Karpas-422 (cell line): Measurements from ENCODE around the gene RADIL. TPM values are rescaled to one million over a fixed set of nuclear protein-coding genes. Genes with fewer than 3 reads are reported as not detected.
A peak's percentile ranks its signal among the peaks of the same experiment; 100 is the strongest.

Experiments
- DNase-seq: peaks from one replicate; pipeline ENCODE4 v3.0.0-alpha.2; 2015
- H2AFZ ChIP-seq: fragments of 200-600 bp; sonication (generic); 2 replicates; pipeline ENCODE4 v1.6.1; 2014; ENCODE audit warnings: antibody characterized with exemption, low read length, mixed read lengths
- H3K27ac ChIP-seq: fragments of 200-600 bp; sonication (generic); 2 replicates; pipeline ENCODE4 v1.5.1; 2014; ENCODE audit warnings: mild to moderate bottlenecking, low read length, moderate library complexity
- H3K27me3 ChIP-seq: fragments of 200-600 bp; sonication (generic); 2 replicates; pipeline ENCODE4 v1.6.1; 2014; ENCODE audit warnings: low read length, mixed read lengths
- H3K36me3 ChIP-seq: fragments of 200-600 bp; sonication (generic); 2 replicates; pipeline ENCODE4 v1.6.1; 2014; ENCODE audit warnings: low read length, mixed read lengths; ENCODE audit not compliant: insufficient read depth
- H3K4me1 ChIP-seq: fragments of 200-600 bp; sonication (generic); 2 replicates; pipeline ENCODE4 v1.6.1; 2014; ENCODE audit warnings: mild to moderate bottlenecking, low read length, mixed read lengths
- H3K4me2 ChIP-seq: fragments of 200-600 bp; sonication (generic); 2 replicates; pipeline ENCODE4 v1.6.1; 2014; ENCODE audit warnings: low read length, low read depth, mild to moderate bottlenecking; ENCODE audit not compliant: poor library complexity, severe bottlenecking
- H3K4me3 ChIP-seq: fragments of 200-600 bp; sonication (generic); 2 replicates; pipeline ENCODE4 v1.5.1; 2014; ENCODE audit warnings: mild to moderate bottlenecking, antibody characterized with exemption, low read length, mixed read lengths
- H3K79me2 ChIP-seq: fragments of 200-600 bp; sonication (generic); 2 replicates; pipeline ENCODE4 v1.6.1; 2014; ENCODE audit warnings: mild to moderate bottlenecking, low read length, mixed read lengths
- H3K9ac ChIP-seq: fragments of 200-600 bp; sonication (generic); 2 replicates; pipeline ENCODE4 v1.6.0; 2014; ENCODE audit warnings: low read length
- H3K9me2 ChIP-seq: fragments of 200-600 bp; sonication (generic), shearing (Covaris generic); replicated peaks from 2 replicates; pipeline ENCODE4 v1.6.0; 2014; ENCODE audit warnings: mild to moderate bottlenecking, low read length, moderate library complexity; ENCODE audit not compliant: insufficient read depth
- H3K9me3 ChIP-seq: fragments of 300-700, 200-600 bp; sonication (generic); 2 replicates; pipeline ENCODE4 v1.6.1; 2014; ENCODE audit warnings: low read length, mixed read lengths
- H4K20me1 ChIP-seq: fragments of 200-600 bp; sonication (generic); 2 replicates; pipeline ENCODE4 v1.6.1; 2014; ENCODE audit warnings: mild to moderate bottlenecking, antibody characterized with exemption, low read length, low read depth; ENCODE audit not compliant: insufficient read depth
- total RNA-seq: library from RNA; depleted of rRNA; stranded (reverse); fragments of >200 nt; shearing (Covaris generic); gene quantifications from 2 replicates; pipeline ENCODE4 v1.2.3, GENCODE V29; 2014; ENCODE audit warnings: low replicate concordance

Gene RADIL
- total RNA-seq, 1 experiment from 2014 or later: not detected

GRCh38 chr7:4779118-4779517 is 104.4 kb downstream of the RADIL start:
- Histone ChIP-seq H3K4me2 (no peak overlapping the region), H3K36me3 (no peaks in the 10 kb centered on the region), H3K79me2 (peaks cover 29% of the 10 kb centered on the region), H2AFZ (no peak overlapping the region), H3K27me3 (no peaks in the 10 kb centered on the region), H3K27ac (no peak overlapping the region), H3K4me1 (peaks cover 18% of the 10 kb centered on the region), H3K9ac (no peak overlapping the region), H3K9me3 (no peaks in the 10 kb centered on the region), H4K20me1 (peaks cover 8% of the 10 kb centered on the region; the same call in 1 of the 2 replicates), H3K9me2 (no peaks in the 10 kb centered on the region), H3K4me3 (no peak overlapping the region)
- no peak for DNase-seq

GRCh38 chr7:4775848-4776623 is 107.5 kb downstream of the RADIL start:
- Histone ChIP-seq H3K4me3 (peak overlapping the region; percentile 97), H3K4me1 (peaks cover 29% of the 10 kb centered on the region), H4K20me1 (peaks cover 8% of the 10 kb centered on the region; the same call in 1 of the 2 replicates), H3K9me3 (no peaks in the 10 kb centered on the region), H3K27ac (no peak overlapping the region), H3K27me3 (no peaks in the 10 kb centered on the region), H3K79me2 (peaks cover 29% of the 10 kb centered on the region), H3K9me2 (no peaks in the 10 kb centered on the region), H3K4me2 (peak overlapping the region; percentile 95), H3K9ac (peak overlapping the region; percentile 82), H2AFZ (no peak overlapping the region), H3K36me3 (no peaks in the 10 kb centered on the region)
- DNase-seq: peak; percentile 49

DNA sequence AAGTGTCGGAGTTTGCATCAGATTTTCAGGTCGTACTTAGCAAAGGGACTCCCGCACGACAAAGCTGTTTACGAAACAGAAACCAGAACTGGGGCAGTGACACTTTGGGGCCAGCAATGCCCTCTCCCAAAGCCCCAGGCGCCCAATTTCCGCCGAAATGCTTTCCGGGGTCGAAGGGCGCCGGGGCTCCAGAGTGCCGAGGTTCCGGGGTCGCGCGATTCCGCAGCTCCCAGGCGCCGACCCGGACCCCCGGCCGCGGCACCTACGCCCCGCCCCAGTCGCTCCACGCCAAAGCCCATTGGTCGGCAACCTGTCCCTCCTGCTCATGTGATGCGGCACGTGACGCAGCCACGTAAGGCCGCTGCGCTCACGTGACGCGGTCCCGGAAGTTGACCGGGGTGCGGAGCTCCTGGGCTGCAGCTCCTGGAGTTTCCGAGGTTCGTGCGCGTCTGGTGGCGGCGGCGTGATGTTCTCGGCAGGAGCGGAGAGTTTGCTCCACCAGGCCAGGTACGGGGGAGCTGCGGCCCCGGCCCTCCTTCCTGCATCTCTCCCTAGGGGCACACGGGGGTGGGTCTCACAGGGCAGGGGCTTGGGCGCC is 108.2 kb downstream of the RADIL start, which contains the start of gene AP5Z1:
AP5Z1 (plus strand) TSS at position 374 of the 598 bp plus-strand sequence; CDS start at position 467, 93 bp downstream.
- peak within 1 kb of the TSS; percentile 74 for H3K27ac ChIP-seq
- H3K36me3 ChIP-seq: no peaks in the 10 kb centered on the region
- peak within 1 kb of the TSS; percentile 97 for H3K4me3 ChIP-seq
- H3K9me3 ChIP-seq: no peaks in the 10 kb centered on the region
- peaks cover 29% of the 10 kb centered on the region for H3K4me1 ChIP-seq
- H2AFZ ChIP-seq: no peak within 1 kb of the TSS
- H3K9me2 ChIP-seq: no peaks in the 10 kb centered on the region
- peak within 1 kb of the TSS; percentile 82 for H3K9ac ChIP-seq
- peak; percentile 98 for DNase-seq
- peak within 1 kb of the TSS; percentile 95 for H3K4me2 ChIP-seq
- peaks cover 8% of the 10 kb centered on the region; the same call in 1 of the 2 replicates for H4K20me1 ChIP-seq
- H3K79me2 ChIP-seq: peaks cover 29% of the 10 kb centered on the region
- no peaks in the 10 kb centered on the region for H3K27me3 ChIP-seq

DNA sequence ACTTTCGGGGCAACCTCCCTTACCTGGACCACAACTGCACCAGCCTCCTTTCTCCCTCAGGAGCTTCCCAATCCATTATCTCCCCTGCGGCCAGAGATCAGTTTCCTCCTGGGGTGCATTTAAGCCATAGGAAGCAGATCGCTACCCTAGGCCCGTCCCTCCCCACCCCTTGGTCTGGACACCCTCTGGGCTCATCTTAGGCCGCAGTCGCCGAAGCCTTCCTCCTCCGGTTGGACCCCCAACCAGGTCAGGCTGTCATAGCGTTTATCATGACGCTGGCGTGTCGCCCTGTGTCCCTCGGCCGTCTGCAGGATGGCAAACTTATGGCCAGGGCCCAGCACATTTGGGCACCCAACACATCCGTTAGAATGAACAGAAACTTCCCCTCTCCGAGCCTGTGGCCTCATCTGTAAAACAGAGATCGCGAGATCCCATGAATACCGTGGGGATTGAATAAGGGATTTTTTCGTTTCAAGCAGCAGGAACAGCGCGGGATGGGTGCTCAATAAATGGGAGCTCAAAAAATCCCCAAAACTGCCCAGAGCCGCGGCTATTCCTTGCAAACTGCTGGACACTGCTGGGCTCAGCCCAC is 108.8 kb downstream of the RADIL start:
- H3K4me3 ChIP-seq: peak overlapping the region; percentile 97
- no peak overlapping the region for H2AFZ ChIP-seq
- H3K27me3 ChIP-seq: no peaks in the 10 kb centered on the region
- peak overlapping the region; percentile 74 for H3K27ac ChIP-seq
- H3K9ac ChIP-seq: peak overlapping the region; percentile 82
- H3K4me1 ChIP-seq: peaks cover 29% of the 10 kb centered on the region
- peaks cover 29% of the 10 kb centered on the region for H3K79me2 ChIP-seq
- no peaks in the 10 kb centered on the region for H3K9me2 ChIP-seq
- H3K4me2 ChIP-seq: peak overlapping the region; percentile 74
- H4K20me1 ChIP-seq: peaks cover 8% of the 10 kb centered on the region; the same call in 1 of the 2 replicates
- peak; percentile 72 for DNase-seq
- H3K9me3 ChIP-seq: no peaks in the 10 kb centered on the region
- H3K36me3 ChIP-seq: no peaks in the 10 kb centered on the region

DNA sequence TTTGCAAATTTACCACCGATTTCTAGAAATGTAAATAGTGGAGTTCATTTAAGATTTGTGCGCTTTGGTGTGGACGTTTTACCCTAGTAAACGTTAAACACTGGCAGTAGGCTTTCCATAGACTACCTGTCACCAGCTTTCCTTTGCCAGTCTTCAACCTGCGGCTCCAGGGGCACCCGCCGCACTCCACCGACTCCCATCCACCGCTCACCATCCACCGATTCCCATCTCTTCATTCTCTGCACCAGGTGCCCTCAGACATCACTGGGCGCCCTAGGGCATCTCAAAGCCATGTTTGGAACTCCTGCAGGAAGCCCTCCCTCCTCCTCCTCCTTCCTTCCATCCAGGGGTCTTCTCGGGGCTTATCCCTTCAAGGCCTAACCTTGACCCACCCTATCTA is 109.5 kb downstream of the RADIL start:
- no peak overlapping the region for H2AFZ ChIP-seq

DNA sequence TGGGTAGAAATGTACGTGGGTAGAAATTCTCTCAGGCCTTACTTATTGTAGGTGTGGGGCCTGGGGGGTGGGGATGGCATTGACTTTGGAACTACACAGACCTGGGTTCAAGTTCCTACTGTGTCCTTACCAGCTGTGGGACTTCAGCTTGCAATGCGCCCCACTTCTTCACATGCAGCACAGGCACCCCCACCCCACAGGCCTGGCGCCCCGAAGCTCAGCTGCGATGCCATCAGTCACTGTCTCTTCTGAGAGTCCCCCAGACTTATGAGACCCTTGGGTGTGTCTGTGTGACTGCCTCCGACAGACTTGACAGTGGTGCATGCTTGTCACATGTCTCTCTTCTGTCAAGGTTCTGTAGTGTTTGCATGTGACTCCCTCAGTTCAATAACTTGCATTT is 111.2 kb downstream of the RADIL start:
- no peaks in the 10 kb centered on the region; the same call in 1 of the 2 replicates for H4K20me1 ChIP-seq
- H3K4me3 ChIP-seq: no peak overlapping the region
- no peaks in the 10 kb centered on the region for H3K9me3 ChIP-seq
- no peak overlapping the region for H3K4me2 ChIP-seq
- H3K27ac ChIP-seq: no peak overlapping the region
- DNase-seq: no peak
- H3K4me1 ChIP-seq: peaks cover 29% of the 10 kb centered on the region
- no peak overlapping the region for H3K9ac ChIP-seq
- H3K27me3 ChIP-seq: no peaks in the 10 kb centered on the region
- no peaks in the 10 kb centered on the region for H3K9me2 ChIP-seq
- peaks cover 17% of the 10 kb centered on the region for H3K79me2 ChIP-seq
- H2AFZ ChIP-seq: no peak overlapping the region
- no peaks in the 10 kb centered on the region; the same call in 1 of the 2 replicates for H3K36me3 ChIP-seq

More for the DNA sequence above, 109.5 kb downstream of the RADIL start:
- H3K4me2 ChIP-seq: peak overlapping the region; percentile 74
- no peaks in the 10 kb centered on the region for H3K9me2 ChIP-seq
- no peaks in the 10 kb centered on the region for H3K9me3 ChIP-seq
- H3K4me1 ChIP-seq: peaks cover 29% of the 10 kb centered on the region
- no peak overlapping the region for H3K27ac ChIP-seq
- peak overlapping the region; percentile 97; the same call in 1 of the 2 replicates for H3K4me3 ChIP-seq
- peak overlapping the region; percentile 82 for H3K9ac ChIP-seq
- H3K36me3 ChIP-seq: no peaks in the 10 kb centered on the region
- H4K20me1 ChIP-seq: peaks cover 8% of the 10 kb centered on the region; the same call in 1 of the 2 replicates
- H3K27me3 ChIP-seq: no peaks in the 10 kb centered on the region
- peaks cover 29% of the 10 kb centered on the region for H3K79me2 ChIP-seq
- no peak for DNase-seq

DNA sequence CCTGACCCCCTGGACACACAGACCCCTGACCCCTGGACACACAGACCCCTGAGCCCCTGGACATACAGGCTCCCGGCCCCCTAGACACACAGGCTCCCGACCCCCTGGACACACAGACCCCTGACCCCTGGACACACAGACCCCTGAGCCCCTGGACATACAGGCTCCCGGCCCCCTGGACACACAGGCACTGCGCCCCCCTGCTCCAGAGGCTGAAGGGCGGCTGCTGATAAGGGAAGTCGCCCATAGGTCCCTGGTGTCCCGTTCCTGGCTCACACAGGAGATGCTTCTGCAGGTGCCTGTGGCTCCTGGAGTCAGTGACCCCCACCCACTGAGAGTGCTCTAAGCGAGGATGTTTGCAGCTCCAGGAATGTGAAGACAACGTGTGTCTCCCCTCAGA is 111.8 kb downstream of the RADIL start:
- no peaks in the 10 kb centered on the region; the same call in 1 of the 2 replicates for H3K36me3 ChIP-seq
- H3K9me2 ChIP-seq: no peaks in the 10 kb centered on the region
- DNase-seq: no peak
- no peaks in the 10 kb centered on the region for H3K27me3 ChIP-seq
- H3K27ac ChIP-seq: no peak overlapping the region
- H3K4me1 ChIP-seq: peaks cover 25% of the 10 kb centered on the region
- no peaks in the 10 kb centered on the region; the same call in 1 of the 2 replicates for H4K20me1 ChIP-seq
- H3K9me3 ChIP-seq: no peaks in the 10 kb centered on the region
- H3K4me2 ChIP-seq: no peak overlapping the region
- H3K79me2 ChIP-seq: peaks cover 13% of the 10 kb centered on the region
- H2AFZ ChIP-seq: no peak overlapping the region
- H3K4me3 ChIP-seq: no peak overlapping the region
- H3K9ac ChIP-seq: no peak overlapping the region

DNA sequence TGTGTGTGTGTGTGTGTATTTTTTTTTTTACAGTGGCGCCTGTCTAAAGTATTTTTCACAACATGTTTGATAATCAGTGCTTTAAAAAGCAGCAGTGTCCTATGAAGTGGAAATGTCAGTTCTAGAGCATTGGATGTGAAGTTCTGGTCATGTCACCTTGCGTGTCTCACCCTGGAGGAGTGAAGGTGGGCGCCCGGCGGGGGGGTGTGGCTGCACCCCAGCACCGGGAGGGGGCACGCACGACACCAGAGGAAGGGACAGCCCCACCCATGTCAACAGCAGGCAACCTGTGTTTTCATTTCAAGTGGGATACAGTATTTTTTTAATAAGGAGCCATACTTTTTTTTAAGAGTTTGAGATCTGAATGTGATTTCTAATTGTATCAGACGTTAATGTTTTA is 112.6 kb downstream of the RADIL start:
- H3K9ac ChIP-seq: no peak overlapping the region
- H3K27me3 ChIP-seq: no peaks in the 10 kb centered on the region
- no peak overlapping the region for H3K4me3 ChIP-seq
- H3K9me2 ChIP-seq: no peaks in the 10 kb centered on the region
- no peak for DNase-seq
- peaks cover 18% of the 10 kb centered on the region for H3K4me1 ChIP-seq
- no peaks in the 10 kb centered on the region; the same call in 1 of the 2 replicates for H3K36me3 ChIP-seq
- no peak overlapping the region for H3K4me2 ChIP-seq
- H3K9me3 ChIP-seq: no peaks in the 10 kb centered on the region
- H3K79me2 ChIP-seq: peaks cover 4% of the 10 kb centered on the region
- no peak overlapping the region for H2AFZ ChIP-seq
- no peaks in the 10 kb centered on the region; the same call in 1 of the 2 replicates for H4K20me1 ChIP-seq
- H3K27ac ChIP-seq: no peak overlapping the region
